SK-N-SH (cell line): ENCODE results near the gene PITPNM3.

Experiments used
- ELF1 ChIP-seq: IDR thresholded peaks from 2 replicates; pipeline ENCODE4 v1.4.0; 2012
- EP300 ChIP-seq, 2 experiments: IDR thresholded peaks; 2 replicates each; pipeline versions ENCODE4 v1.4.0 to v1.6.1; 2012; ENCODE audit warnings: borderline replicate concordance in 1 of 2, low read depth in 1 of 2, low read length in 1 of 2
- FOXJ3 ChIP-seq: sonication (generic); formaldehyde crosslinking; IDR thresholded peaks from 2 replicates; pipeline ENCODE4 v1.5.1; 2020; ENCODE audit warnings: mild to moderate bottlenecking, missing genetic modification reagents
- GABPA ChIP-seq: IDR thresholded peaks from 2 replicates; pipeline ENCODE4 v1.4.0; 2012; ENCODE audit warnings: low read depth, mild to moderate bottlenecking
- POLR2AphosphoS5 ChIP-seq: IDR thresholded peaks from 2 replicates; pipeline ENCODE4 v1.6.1; 2012; ENCODE audit warnings: low read depth, low read length
- RAD21 ChIP-seq: IDR thresholded peaks from 2 replicates; pipeline ENCODE4 v1.6.1; 2012; ENCODE audit warnings: mild to moderate bottlenecking, low read length
- RFX5 ChIP-seq: IDR thresholded peaks from 2 replicates; pipeline ENCODE4 v1.6.1; 2012; ENCODE audit warnings: mild to moderate bottlenecking, improper control_type of control experiment, low read length
- TF ChIP-seq, protein P1 (sequence below): fragments of 200-600 bp; sonication (generic); IDR thresholded peaks from 2 replicates; pipeline ENCODE4 v1.6.1; 2017; ENCODE audit warnings: antibody characterized with exemption, mild to moderate bottlenecking, moderate library complexity
- TF ChIP-seq, protein P2 (sequence below): IDR thresholded peaks from 2 replicates; pipeline ENCODE4 v1.4.0; 2012; ENCODE audit warnings: low read depth, borderline replicate concordance

DNA sequence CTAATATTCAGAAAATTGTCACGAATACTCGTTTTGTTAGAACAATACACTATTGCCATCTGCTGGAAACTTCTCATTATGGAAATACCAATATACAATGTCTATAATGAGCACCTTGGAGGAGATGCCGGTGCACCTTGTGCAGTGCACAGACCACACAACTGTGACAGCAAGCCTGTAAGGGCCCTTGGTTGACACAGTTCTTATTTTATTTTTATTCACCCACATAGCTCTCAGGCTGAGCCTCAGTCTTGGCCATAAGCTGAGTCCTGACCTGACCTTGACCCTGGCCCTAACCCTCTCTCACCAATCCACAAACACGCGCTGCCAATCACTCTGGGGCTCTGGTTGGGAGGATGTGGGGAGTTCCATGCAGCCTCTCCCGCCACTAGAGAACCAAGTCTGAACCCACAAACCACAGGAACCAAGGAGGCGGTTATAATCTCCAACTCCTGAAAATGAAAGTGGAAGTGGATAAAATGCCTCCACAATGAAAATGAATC is 129.0 kb downstream of the PITPNM3 start:
- no peak for TF ChIP-seq FOXJ3
- TF ChIP-seq, protein P1, sequence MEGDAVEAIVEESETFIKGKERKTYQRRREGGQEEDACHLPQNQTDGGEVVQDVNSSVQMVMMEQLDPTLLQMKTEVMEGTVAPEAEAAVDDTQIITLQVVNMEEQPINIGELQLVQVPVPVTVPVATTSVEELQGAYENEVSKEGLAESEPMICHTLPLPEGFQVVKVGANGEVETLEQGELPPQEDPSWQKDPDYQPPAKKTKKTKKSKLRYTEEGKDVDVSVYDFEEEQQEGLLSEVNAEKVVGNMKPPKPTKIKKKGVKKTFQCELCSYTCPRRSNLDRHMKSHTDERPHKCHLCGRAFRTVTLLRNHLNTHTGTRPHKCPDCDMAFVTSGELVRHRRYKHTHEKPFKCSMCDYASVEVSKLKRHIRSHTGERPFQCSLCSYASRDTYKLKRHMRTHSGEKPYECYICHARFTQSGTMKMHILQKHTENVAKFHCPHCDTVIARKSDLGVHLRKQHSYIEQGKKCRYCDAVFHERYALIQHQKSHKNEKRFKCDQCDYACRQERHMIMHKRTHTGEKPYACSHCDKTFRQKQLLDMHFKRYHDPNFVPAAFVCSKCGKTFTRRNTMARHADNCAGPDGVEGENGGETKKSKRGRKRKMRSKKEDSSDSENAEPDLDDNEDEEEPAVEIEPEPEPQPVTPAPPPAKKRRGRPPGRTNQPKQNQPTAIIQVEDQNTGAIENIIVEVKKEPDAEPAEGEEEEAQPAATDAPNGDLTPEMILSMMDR, result peak; percentile 36
- TF ChIP-seq GABPA, result no peak
- 0 out of 2 replicates have a peak, but pooled peaks have one; percentile 4 for TF ChIP-seq RAD21
- TF ChIP-seq ELF1, result no peak
- no peak for TF ChIP-seq RFX5
- no peak for TF ChIP-seq POLR2AphosphoS5
- TF ChIP-seq, protein P2, sequence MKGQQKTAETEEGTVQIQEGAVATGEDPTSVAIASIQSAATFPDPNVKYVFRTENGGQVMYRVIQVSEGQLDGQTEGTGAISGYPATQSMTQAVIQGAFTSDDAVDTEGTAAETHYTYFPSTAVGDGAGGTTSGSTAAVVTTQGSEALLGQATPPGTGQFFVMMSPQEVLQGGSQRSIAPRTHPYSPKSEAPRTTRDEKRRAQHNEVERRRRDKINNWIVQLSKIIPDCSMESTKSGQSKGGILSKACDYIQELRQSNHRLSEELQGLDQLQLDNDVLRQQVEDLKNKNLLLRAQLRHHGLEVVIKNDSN, result no peak
- no peak for TF ChIP-seq EP300 (IDR thresholded peaks at IDR 0.05; ENCODE audit: borderline replicate concordance in 1 of 2, low read depth in 1 of 2, low read length in 1 of 2)
